PC-3 (cell line): Measurements from ENCODE around the gene SAMD10. TPM values are rescaled to one million over a fixed set of nuclear protein-coding genes. Genes with fewer than 3 reads are reported as not detected.

Source experiments
- ATAC-seq: fragments of 200-7000 bp; cut with Tn5 transposase; 2 replicates; pipeline ENCODE4 v1.9.1; 2020; ENCODE audit warnings: mild to moderate bottlenecking, moderate library complexity
- BruUV-seq: library from RNA; stranded (reverse); fragments of 400-500 nt; replicated peaks from 2 replicates; lab custom pipeline; 2021; lab: Mats Ljungman, UMichigan
- CTCF ChIA-PET: fragments of 300-600 bp; sonication (Branson Sonifier 250); formaldehyde crosslinking; loops from one replicate; lab custom pipeline; 2022; ENCODE audit warnings: antibody characterized with exemption; lab: Charles Lee
- POLR2A ChIA-PET: fragments of 300-600 bp; sonication (Branson Sonifier 250); formaldehyde crosslinking; loops from one replicate; lab custom pipeline; 2022; ENCODE audit warnings: antibody characterized with exemption; ENCODE audit not compliant: unreplicated experiment; lab: Charles Lee
- DNase-seq: peaks from one replicate; pipeline ENCODE4 v3.0.0-alpha.2; 2015
- H2AFZ ChIP-seq: fragments of 300-600 bp; sonication (generic); 2 replicates; pipeline ENCODE4 v1.6.0; 2016; ENCODE audit warnings: antibody characterized with exemption, low read length
- H3F3A ChIP-seq: fragments of 300-600 bp; sonication (generic); one replicate; pipeline ENCODE4 v1.6.0; 2017; ENCODE audit warnings: antibody characterized with exemption, low read length, control low read depth, mild to moderate bottlenecking; ENCODE audit not compliant: unreplicated experiment
- H3K27ac ChIP-seq: fragments of 300-600 bp; sonication (generic); 2 replicates; pipeline ENCODE4 v1.5.1; 2016; ENCODE audit warnings: mild to moderate bottlenecking, low read length
- H3K27me3 ChIP-seq: fragments of 300-600 bp; sonication (generic); 2 replicates; pipeline ENCODE4 v1.6.1; 2016; ENCODE audit warnings: low read length, mixed read lengths
- H3K36me3 ChIP-seq: fragments of 300-600 bp; sonication (generic); 2 replicates; pipeline ENCODE4 v1.6.1; 2016; ENCODE audit warnings: low read depth, mixed run types, low read length, mixed read lengths
- H3K4me1 ChIP-seq: fragments of 300-600 bp; sonication (generic); 2 replicates; pipeline ENCODE4 v1.5.1; 2016; ENCODE audit warnings: low read length; ENCODE audit not compliant: insufficient read depth
- H3K4me2 ChIP-seq: fragments of 300-600 bp; sonication (generic); 2 replicates; pipeline ENCODE4 v1.6.0; 2016; ENCODE audit warnings: low read length
- H3K4me3 ChIP-seq: fragments of 300-600 bp; sonication (generic); 2 replicates; pipeline ENCODE4 v1.5.1; 2016; ENCODE audit warnings: mild to moderate bottlenecking, low read length, mixed read lengths
- H3K79me2 ChIP-seq: fragments of 300-600 bp; sonication (generic); 2 replicates; pipeline ENCODE4 v1.6.1; 2017; ENCODE audit warnings: low read length, mixed read lengths
- H3K9ac ChIP-seq: fragments of 300-600 bp; sonication (generic); 2 replicates; pipeline ENCODE4 v1.6.0; 2016; ENCODE audit warnings: mild to moderate bottlenecking, low read length
- H3K9me2 ChIP-seq: fragments of 300-600 bp; sonication (generic); replicated peaks from 2 replicates; pipeline ENCODE4 v1.6.1; 2016; ENCODE audit warnings: mixed run types, low read length, mixed read lengths
- H3K9me3 ChIP-seq: fragments of 300-600 bp; sonication (generic); 2 replicates; pipeline ENCODE4 v1.6.1; 2016; ENCODE audit warnings: low read length, mixed read lengths
- H4K20me1 ChIP-seq: fragments of 300-600 bp; sonication (generic); 2 replicates; pipeline ENCODE4 v1.6.1; 2016; ENCODE audit warnings: low read length, mixed read lengths
- EZH2 ChIP-seq: fragments of 300-600 bp; sonication (generic); IDR thresholded peaks from one replicate; pipeline ENCODE4 v1.6.1; 2017; ENCODE audit warnings: antibody characterized with exemption, mild to moderate bottlenecking, low read length; ENCODE audit not compliant: unreplicated experiment
- EZH2phosphoT487 ChIP-seq: fragments of 300-600 bp; sonication (generic); IDR thresholded peaks from 2 replicates; pipeline ENCODE4 v1.6.1; 2018; ENCODE audit warnings: mild to moderate bottlenecking, antibody characterized with exemption, low read length, borderline replicate concordance
- intact Hi-C: fragments of 100-400 bp; cut with micrococcal nuclease; formaldehyde crosslinking; loops from 2 replicates; pipeline ENCODE4 v1.9.0; 2023
- total RNA-seq: library from RNA; depleted of rRNA; stranded (reverse); fragments of >200 nt; gene quantifications from 2 replicates; pipeline ENCODE4 v1.2.3, GENCODE V29; 2014
- TF ChIP-seq, protein P1 (sequence below): fragments of 300-600 bp; sonication (generic); conservative IDR thresholded peaks from 2 replicates; pipeline ENCODE4 v1.5.1; 2017; ENCODE audit warnings: antibody characterized with exemption, low read depth, mild to moderate bottlenecking, low read length

SAMD10 gene
- total RNA-seq, 1 experiment from 2014 or later: 7.4 TPM

DNA sequence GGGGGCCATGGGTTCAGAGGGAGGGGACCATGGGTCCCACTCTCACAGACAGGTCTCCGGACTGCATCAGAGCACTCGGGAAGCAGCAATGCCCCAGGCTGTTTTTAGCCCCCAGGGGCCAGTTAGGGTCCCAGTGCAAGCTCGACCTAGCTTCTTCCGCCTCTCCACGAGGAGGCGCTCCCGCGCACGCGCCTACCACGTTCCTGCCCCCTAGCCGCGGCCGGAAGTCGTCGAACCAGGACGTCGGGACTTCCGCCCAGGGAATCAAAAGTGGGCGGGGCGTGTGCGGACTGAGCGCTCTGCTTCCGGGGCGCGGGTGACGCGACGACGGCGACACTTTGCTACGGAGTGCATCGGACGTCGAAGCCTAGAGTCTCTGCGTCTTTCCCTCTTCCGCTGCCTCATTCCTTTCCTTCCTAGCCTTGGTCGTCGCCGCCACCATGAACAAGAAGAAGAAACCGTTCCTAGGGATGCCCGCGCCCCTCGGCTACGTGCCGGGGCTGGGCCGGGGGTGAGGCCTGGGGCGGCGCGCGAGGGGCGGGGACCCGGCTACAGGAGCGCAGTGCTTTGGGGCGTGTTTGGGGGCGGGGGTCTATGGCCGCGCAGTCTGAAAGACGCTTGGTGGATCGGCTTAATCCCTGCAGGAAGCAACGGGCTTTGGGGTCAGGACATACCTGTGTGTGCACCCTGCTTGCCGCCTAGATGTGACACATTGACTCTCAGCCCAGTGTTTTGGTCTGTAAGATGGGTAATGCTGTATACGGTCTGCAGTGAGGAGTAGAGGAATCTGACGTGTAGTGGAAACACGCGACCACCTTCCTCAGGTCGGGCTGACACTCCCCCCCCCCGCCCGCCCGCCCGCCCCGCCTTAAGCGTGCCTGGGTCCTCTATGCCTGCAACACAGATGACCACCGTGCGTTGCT lies 1.6 kb upstream of the SAMD10 start, which contains the start of gene PRPF6:
TSS of gene PRPF6 (plus strand) at position 327 of the 923 bp plus-strand sequence. CDS start at position 441, 114 bp downstream.
- peak within 1 kb of the TSS; percentile 96 for H3K4me2 ChIP-seq
- no peaks in the 10 kb centered on the region for H3K9me3 ChIP-seq
- peaks cover 33% of the 10 kb centered on the region for H3K79me2 ChIP-seq
- H3F3A ChIP-seq: peaks cover 3% of the 10 kb centered on the region
- intact Hi-C loops: loop anchor here (1.0 kb wide), 1 partner anchor 82 kb away; the partner anchor contains the start of gene TCEA2
- no peaks in the 10 kb centered on the region for H4K20me1 ChIP-seq
- TF ChIP-seq, protein P1, sequence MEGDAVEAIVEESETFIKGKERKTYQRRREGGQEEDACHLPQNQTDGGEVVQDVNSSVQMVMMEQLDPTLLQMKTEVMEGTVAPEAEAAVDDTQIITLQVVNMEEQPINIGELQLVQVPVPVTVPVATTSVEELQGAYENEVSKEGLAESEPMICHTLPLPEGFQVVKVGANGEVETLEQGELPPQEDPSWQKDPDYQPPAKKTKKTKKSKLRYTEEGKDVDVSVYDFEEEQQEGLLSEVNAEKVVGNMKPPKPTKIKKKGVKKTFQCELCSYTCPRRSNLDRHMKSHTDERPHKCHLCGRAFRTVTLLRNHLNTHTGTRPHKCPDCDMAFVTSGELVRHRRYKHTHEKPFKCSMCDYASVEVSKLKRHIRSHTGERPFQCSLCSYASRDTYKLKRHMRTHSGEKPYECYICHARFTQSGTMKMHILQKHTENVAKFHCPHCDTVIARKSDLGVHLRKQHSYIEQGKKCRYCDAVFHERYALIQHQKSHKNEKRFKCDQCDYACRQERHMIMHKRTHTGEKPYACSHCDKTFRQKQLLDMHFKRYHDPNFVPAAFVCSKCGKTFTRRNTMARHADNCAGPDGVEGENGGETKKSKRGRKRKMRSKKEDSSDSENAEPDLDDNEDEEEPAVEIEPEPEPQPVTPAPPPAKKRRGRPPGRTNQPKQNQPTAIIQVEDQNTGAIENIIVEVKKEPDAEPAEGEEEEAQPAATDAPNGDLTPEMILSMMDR: peak; percentile 92
- TF ChIP-seq EZH2: no peak
- peaks cover 28% of the 10 kb centered on the region for H3K4me1 ChIP-seq
- peaks cover 19% of the 10 kb centered on the region for H3K36me3 ChIP-seq
- CTCF ChIA-PET: interaction anchor here (0.6 to 1.7 kb wide), 5 partner anchors 57 to 443 kb away, joined by 3 to 6 read pairs (median 3); no protein-coding TSS in a partner anchor
- H3K9ac ChIP-seq: peak within 1 kb of the TSS; percentile 93
- H3K27me3 ChIP-seq: no peaks in the 10 kb centered on the region
- POLR2A ChIA-PET: interaction anchor here (0.5 to 0.7 kb wide), 6 partner anchors 21 to 461 kb away, joined by 3 to 7 read pairs (median 3); partner anchors contain the start of genes TCEA2 and TPD52L2
- H3K9me2 ChIP-seq: no peaks in the 10 kb centered on the region
- H3K4me3 ChIP-seq: peak within 1 kb of the TSS; percentile 99
- no TSS peak for BruUV-seq
- DNase-seq: peak; percentile 98
- H3K27ac ChIP-seq: peak within 1 kb of the TSS; percentile 67
- H2AFZ ChIP-seq: peak within 1 kb of the TSS; percentile 89
- ATAC-seq: peak; percentile 58

DNA sequence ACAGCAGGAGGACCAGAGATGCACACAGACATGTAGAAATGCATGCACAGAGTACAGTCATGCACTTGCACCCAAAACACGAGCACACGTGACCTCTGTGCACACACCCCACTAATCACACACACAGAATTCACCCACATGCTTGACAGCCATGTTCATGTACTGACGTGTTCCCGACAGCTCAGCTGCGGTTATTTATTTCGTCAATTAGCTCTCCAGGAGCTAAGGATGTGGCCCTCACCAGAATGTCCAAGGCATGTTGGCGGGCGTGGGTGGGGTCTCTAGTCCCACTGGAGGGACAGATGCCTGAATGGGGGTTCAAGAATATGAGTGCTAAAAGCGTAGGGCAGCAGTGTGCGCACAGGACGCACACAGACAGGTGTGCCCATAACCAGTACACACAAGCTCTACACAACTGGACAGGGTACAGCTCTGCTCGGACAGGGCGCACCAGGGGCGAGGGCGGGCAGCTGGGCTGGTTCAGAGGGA lies 919 bp upstream of the SAMD10 start:
- peaks cover 28% of the 10 kb centered on the region for H3K4me1 ChIP-seq
- ChIA-PET CTCF (interaction anchor here (0.6 to 1.7 kb wide), 5 partner anchors 58 to 442 kb away, joined by 3 to 6 read pairs (median 3); no protein-coding TSS in a partner anchor), POLR2A (interaction anchor here (0.5 to 0.7 kb wide), 6 partner anchors 21 to 460 kb away, joined by 3 to 7 read pairs (median 3); partner anchors contain the start of genes TCEA2 and TPD52L2)
- no peak for TF ChIP-seq EZH2
- no peak for TF ChIP-seq EZH2phosphoT487
- peak overlapping the region; percentile 24 for H3K27ac ChIP-seq
- no peak for DNase-seq
- no peaks in the 10 kb centered on the region for H4K20me1 ChIP-seq
- TSS peak; percentile 40 for BruUV-seq
- peak overlapping the region; percentile 93 for H3K9ac ChIP-seq
- no peaks in the 10 kb centered on the region for H3K9me3 ChIP-seq
- peaks cover 3% of the 10 kb centered on the region for H3F3A ChIP-seq
- peaks cover 13% of the 10 kb centered on the region; the same call in 1 of the 2 replicates for H3K36me3 ChIP-seq
- ATAC-seq: peak; percentile 5
- peak overlapping the region; percentile 99 for H3K4me3 ChIP-seq
- H3K27me3 ChIP-seq: no peaks in the 10 kb centered on the region
- H3K9me2 ChIP-seq: no peaks in the 10 kb centered on the region
- H3K79me2 ChIP-seq: peaks cover 33% of the 10 kb centered on the region
- H2AFZ ChIP-seq: peak overlapping the region; percentile 79
- intact Hi-C loops: no loop called here
- peak overlapping the region; percentile 96 for H3K4me2 ChIP-seq

DNA sequence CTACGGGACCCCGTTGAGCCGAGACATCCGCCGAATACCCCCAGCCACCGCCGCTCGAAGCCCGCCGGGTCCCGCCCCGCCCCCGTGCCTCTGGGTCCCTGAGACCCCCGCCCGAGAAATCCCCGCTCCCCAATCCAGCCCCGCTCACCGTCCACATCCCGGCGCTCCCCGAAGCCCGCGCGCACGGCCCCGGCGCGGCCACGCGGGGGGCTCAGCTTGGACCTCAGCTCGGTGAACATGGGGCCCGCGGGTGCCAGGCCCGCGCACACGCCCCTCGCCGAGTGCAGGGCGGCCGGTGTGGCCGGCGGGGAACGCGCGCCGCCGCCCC lies 249 bp downstream of the SAMD10 start:
- TF ChIP-seq EZH2 (no peak), EZH2phosphoT487 (no peak)
- TF ChIP-seq, protein P1: no peak
- no peak for ATAC-seq
- intact Hi-C loops: no loop called here
- peak overlapping the region; percentile 97 for H3K4me2 ChIP-seq
- H3K4me3 ChIP-seq: peak overlapping the region; percentile 80
- no peaks in the 10 kb centered on the region for H4K20me1 ChIP-seq
- peak overlapping the region; percentile 90 for H2AFZ ChIP-seq
- no peaks in the 10 kb centered on the region for H3K9me2 ChIP-seq
- no peak for DNase-seq
- ChIA-PET CTCF (no interaction called here), POLR2A (no interaction called here)
- peaks cover 28% of the 10 kb centered on the region for H3K4me1 ChIP-seq
- peaks cover 31% of the 10 kb centered on the region for H3K79me2 ChIP-seq
- H3K9me3 ChIP-seq: no peaks in the 10 kb centered on the region
- peak overlapping the region; percentile 46 for H3K27ac ChIP-seq
- peaks cover 3% of the 10 kb centered on the region for H3F3A ChIP-seq
- no peaks in the 10 kb centered on the region for H3K27me3 ChIP-seq
- no TSS peak for BruUV-seq
- H3K9ac ChIP-seq: peak overlapping the region; percentile 73
- H3K36me3 ChIP-seq: peaks cover 4% of the 10 kb centered on the region; the same call in 1 of the 2 replicates
